Transverse colon (tissue), 4 donors: ENCODE data around the gene AFG1L.

Experiments used
- CTCF ChIP-seq, 5 experiments: fragments of 200-600 bp in 3 of 5; fragments of 450-650 bp in 2 of 5; sonication (generic) in 3 of 5; IDR thresholded peaks; 1 replicate in 2 of 5; 2 replicates in 3 of 5; pipeline ENCODE4 v1.5.1; 2016 to 2017; ENCODE audit warnings: antibody characterized with exemption in 5 of 5, inconsistent platforms in 3 of 5, mild to moderate bottlenecking in 2 of 5, moderate library complexity in 1 of 5
- EP300 ChIP-seq: sonication (generic); formaldehyde crosslinking; IDR thresholded peaks from one replicate; pipeline ENCODE4 v1.6.1; 2017; ENCODE audit warnings: antibody characterized with exemption, low read depth
- POLR2A ChIP-seq: fragments of 450-650 bp; IDR thresholded peaks from one replicate; pipeline ENCODE4 v1.6.1; 2016; ENCODE audit warnings: antibody characterized with exemption, mild to moderate bottlenecking, moderate library complexity
- POLR2AphosphoS5 ChIP-seq, 3 donors: sonication (generic); formaldehyde crosslinking; IDR thresholded peaks; one replicate each; pipeline ENCODE4 v1.6.1; 2016; ENCODE audit warnings: antibody characterized with exemption in 3 of 3

- TF ChIP-seq POLR2AphosphoS5 (IDR thresholded peaks at IDR 0.05) (no peak), POLR2A (no peak), CTCF (IDR thresholded peaks at IDR 0.05) (no peak), EP300 (no peak)
These were observed 229.8 kb downstream of the AFG1L start for GRCh38 chr6:108524528-108525248.
